AG04449 (cell line): ENCODE results near the gene SLC52A1.

Experiments
- CTCF ChIA-PET: fragments of 350-600 bp; formaldehyde crosslinking; extraction: SDS; loops from one replicate; lab custom pipeline; 2021; ENCODE audit warnings: antibody characterized with exemption; lab: Yijun Ruan, JAX
- POLR2A ChIA-PET: fragments of 400-600, 350-600 bp; formaldehyde crosslinking; extraction: SDS; loops from one replicate; lab custom pipeline; 2020; ENCODE audit warnings: antibody characterized with exemption, inconsistent platforms; lab: Yijun Ruan, JAX
- DNase-seq: peaks from one replicate; pipeline ENCODE4 v3.0.0-alpha.2; 2010; ENCODE audit warnings: low read depth, low spot score
- H3K4me3 ChIP-seq: 2 replicates; pipeline ENCODE4 v1.5.1; 2011; ENCODE audit warnings: low read depth, mild to moderate bottlenecking, control low read depth, low read length
- TF ChIP-seq, protein P1 (sequence below): IDR thresholded peaks from one replicate; pipeline ENCODE4 v1.5.1; 2011; ENCODE audit warnings: mild to moderate bottlenecking, moderate library complexity, low read length, control low read depth, inconsistent platforms; ENCODE audit not compliant: insufficient read depth; ENCODE audit errors: missing control alignments

SLC52A1 gene

DNA sequence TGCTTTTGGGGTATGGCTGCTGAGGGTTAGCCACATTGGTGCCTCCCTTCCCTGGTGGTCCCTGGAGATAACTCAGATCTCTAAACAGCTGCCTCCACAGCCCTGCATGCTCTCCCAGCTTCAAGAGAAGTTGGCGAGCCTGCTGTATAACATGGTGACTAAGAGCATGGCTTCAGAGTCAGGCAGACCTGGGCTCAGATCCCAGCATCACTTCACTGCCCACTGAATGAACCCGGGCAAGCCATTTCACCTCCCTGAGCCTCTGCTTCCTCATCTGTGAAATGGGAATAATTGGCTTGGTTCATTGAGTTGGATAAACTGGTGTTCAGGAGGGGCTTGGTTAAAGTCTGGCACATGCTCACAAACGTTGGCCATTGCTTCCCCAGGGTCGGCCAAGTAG lies 20.9 kb downstream of the SLC52A1 start:
- ChIA-PET POLR2A (interaction anchor here (1.6 kb wide), 1 partner anchor 9 kb away, joined by 5 read pairs; no protein-coding TSS in a partner anchor), CTCF (interaction anchor here (1.6 kb wide), 1 partner anchor 17 kb away, joined by 3 read pairs; no protein-coding TSS in a partner anchor)
- TF ChIP-seq, protein P1, sequence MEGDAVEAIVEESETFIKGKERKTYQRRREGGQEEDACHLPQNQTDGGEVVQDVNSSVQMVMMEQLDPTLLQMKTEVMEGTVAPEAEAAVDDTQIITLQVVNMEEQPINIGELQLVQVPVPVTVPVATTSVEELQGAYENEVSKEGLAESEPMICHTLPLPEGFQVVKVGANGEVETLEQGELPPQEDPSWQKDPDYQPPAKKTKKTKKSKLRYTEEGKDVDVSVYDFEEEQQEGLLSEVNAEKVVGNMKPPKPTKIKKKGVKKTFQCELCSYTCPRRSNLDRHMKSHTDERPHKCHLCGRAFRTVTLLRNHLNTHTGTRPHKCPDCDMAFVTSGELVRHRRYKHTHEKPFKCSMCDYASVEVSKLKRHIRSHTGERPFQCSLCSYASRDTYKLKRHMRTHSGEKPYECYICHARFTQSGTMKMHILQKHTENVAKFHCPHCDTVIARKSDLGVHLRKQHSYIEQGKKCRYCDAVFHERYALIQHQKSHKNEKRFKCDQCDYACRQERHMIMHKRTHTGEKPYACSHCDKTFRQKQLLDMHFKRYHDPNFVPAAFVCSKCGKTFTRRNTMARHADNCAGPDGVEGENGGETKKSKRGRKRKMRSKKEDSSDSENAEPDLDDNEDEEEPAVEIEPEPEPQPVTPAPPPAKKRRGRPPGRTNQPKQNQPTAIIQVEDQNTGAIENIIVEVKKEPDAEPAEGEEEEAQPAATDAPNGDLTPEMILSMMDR: no peak

DNA sequence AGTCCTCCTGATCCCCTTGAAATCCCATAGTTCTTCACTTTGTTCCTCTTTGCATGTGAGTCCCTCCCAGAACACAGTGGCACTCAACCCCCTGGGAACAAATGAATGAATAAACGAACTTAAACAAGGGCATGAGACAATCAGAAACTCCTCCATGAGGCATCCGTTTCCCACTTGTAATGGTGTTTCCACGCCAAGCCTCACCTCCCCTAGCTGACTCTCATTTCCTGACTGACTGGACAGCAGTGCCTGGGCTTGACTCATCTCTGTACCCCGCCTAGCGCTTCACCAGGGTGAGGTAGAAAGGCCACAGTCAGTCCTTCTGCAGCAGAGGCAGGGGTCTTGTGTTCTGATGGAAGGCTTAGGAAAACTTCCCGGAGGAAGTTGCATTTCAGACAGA lies 23.3 kb downstream of the SLC52A1 start:
- ChIA-PET CTCF (interaction anchor here (0.7 to 1.6 kb wide), 2 partner anchors 20 to 24 kb away, joined by 3 to 4 read pairs; partner anchors contain the start of gene CAMTA2), POLR2A (interaction anchor here (1.6 kb wide), 1 partner anchor 15 kb away, joined by 4 read pairs; the partner anchor contains the start of genes INCA1 and KIF1C)
- no peak for DNase-seq
- TF ChIP-seq, protein P1: no peak
- H3K4me3 ChIP-seq: no peak overlapping the region

More for the DNA sequence above, 20.9 kb downstream of the SLC52A1 start:
- DNase-seq: no peak
- H3K4me3 ChIP-seq: no peak overlapping the region

DNA sequence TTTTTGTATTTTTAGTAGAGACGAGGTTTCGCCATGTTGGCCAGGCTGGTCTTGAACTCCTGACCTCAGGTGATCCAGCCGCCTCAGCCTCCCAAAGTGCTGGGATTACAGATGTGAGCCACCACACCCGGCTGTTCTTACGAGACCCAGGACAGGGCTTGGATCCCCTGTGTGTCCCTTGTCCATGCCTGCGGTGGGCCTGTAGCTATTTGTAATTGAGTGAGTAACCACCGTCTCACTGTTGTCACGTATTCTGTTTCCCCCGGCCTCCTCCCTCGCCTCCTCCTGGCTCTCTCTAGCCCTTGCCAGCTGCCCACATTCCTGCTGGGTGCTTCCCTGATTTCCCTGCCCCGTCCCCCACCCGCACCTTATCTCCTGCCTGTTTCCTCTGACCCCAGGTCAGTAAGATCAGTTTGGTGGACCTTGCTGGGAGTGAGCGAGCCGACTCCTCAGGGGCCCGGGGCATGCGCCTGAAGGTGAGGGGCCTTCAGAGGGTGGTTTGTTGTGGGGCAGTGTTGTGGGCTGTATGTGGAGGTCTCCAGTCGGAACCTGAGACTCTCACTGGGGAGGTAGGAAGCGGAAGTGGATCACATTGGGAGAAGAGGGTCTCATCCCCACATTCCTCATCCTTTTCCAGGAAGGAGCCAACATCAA lies 31.9 kb downstream of the SLC52A1 start:
- DNase-seq: no peak
- H3K4me3 ChIP-seq: no peak overlapping the region
- POLR2A ChIA-PET: no interaction called here
- CTCF ChIA-PET: interaction anchor here (1.8 kb wide), 1 partner anchor 29 kb away, joined by 4 read pairs; no protein-coding TSS in a partner anchor
- TF ChIP-seq, protein P1: no peak

DNA sequence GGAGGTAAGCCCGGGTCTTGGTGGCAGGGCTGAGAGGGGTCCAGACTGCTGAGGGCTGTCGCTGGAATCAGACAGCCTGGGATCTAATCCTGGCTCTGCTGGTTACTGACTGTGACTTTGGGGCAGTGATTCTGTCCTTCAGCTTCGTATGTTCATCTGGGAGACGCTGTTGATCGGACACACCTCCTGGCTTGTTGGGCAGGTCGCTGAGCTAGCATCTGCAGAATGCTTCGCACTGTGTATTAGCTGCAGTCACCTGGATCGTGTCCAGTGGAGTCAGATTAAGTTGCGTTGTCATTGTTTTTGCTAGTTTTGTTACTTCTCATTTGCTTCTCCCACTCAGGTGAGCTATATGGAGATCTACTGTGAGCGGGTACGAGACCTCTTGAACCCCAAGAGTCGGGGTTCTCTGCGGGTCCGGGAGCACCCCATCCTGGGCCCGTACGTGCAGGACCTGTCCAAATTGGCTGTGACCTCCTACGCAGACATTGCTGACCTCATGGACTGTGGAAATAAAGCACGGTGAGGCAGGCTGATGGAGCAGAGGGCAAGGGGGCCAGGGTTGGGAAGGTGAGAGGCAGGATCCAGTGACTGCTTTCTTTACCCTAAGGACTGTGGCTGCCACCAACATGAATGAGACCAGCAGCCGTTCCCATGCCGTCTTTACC lies 33.0 kb downstream of the SLC52A1 start:
- no peak overlapping the region for H3K4me3 ChIP-seq
- DNase-seq: no peak
- ChIA-PET CTCF (interaction anchor here (0.6 to 1.8 kb wide), 4 partner anchors 14 to 93 kb away, joined by 3 to 4 read pairs (median 4); no protein-coding TSS in a partner anchor), POLR2A (no interaction called here)
- TF ChIP-seq, protein P1: no peak

DNA sequence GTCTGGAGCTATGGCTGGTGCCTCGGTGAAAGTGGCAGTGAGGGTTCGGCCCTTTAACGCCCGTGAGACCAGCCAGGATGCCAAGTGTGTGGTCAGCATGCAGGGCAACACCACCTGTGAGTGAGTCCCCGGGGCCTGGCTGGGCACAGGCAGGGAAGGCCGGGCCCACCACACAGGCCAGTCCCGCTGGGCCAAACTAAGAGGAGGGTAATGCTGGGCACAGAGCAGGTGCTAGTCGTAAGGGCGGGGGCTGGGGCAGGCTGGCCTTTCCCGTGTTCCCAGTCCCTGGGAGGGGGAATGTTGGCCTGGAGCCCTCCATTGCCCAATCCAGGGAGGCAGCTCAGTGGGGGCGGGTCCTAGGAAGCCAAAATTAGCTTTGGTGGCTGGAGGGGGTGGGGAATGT lies 35.0 kb downstream of the SLC52A1 start:
- H3K4me3 ChIP-seq: peak overlapping the region; percentile 12; the same call in 1 of the 2 replicates
- CTCF ChIA-PET: interaction anchor here (1.1 to 1.5 kb wide), 3 partner anchors 12 to 30 kb away, joined by 3 to 8 read pairs (median 4); partner anchors contain the start of gene CAMTA2

More for the DNA sequence above, 35.0 kb downstream of the SLC52A1 start:
- no peak for DNase-seq
- POLR2A ChIA-PET: interaction anchor here (0.6 to 0.7 kb wide), 3 partner anchors 20 to 91 kb away, joined by 3 to 7 read pairs (median 3); partner anchors contain the start of gene RNF167
- TF ChIP-seq, protein P1: no peak
